ENCODE measurements around the gene CGN. TPM values are rescaled to one million over a fixed set of nuclear protein-coding genes. Genes with fewer than 3 reads are reported as not detected.

Gene CGN
- total RNA-seq, 1 donor from 2014 or later = 0.52 TPM

Small RNA genes within 50 kb of the gene (microRNA-seq; reads per million reads assigned to microRNA genes)
- not detected for gene MIR554

Other genes with a start within 250 kb of the CGN start
- gene ZNF687, start 229.1 kb upstream of the CGN start, total RNA-seq = 11.2 TPM
- gene PI4KB, start 184.0 kb upstream of the CGN start, total RNA-seq = 44.5 TPM
- 21.0 TPM for gene RFX5, start 164.1 kb upstream of the CGN start, total RNA-seq
- gene SELENBP1, start 138.7 kb upstream of the CGN start, total RNA-seq = 66.3 TPM
- 186 TPM for gene PSMB4, start 111.8 kb upstream of the CGN start, total RNA-seq
- gene POGZ, start 51.9 kb upstream of the CGN start, total RNA-seq = 37.3 TPM
- gene TUFT1, start 28.9 kb downstream of the CGN start, total RNA-seq = 3.6 TPM
- gene SNX27, start 100.7 kb downstream of the CGN start, total RNA-seq = 31.8 TPM
- gene CELF3, start 205.4 kb downstream of the CGN start, total RNA-seq = not detected
- 5.6 TPM for gene RIIAD1, start 210.1 kb downstream of the CGN start, total RNA-seq